Stimulated activated CD4-positive, alpha-beta T cell treated with anti-CD3 and anti-CD28 coated beads, Interleukin-1b, Interleukin-23, amount 100 ng/mL, for 24 hours (primary cell): ENCODE results near the gene CD209.
"Not testable (repeated sequence)": the region's sequence is repeated elsewhere in the genome, so short reads cannot be mapped to it uniquely, and the experiment has no call there.

Source experiments
- DNase-seq, 4 experiments: peaks; one replicate each; pipeline ENCODE4 v3.0.0-alpha.2; 2020; ENCODE audit warnings: low read depth in 4 of 4, low spot score in 1 of 4

The CD209 gene

GRCh38 chr19:7746903-7747884 is at the start of gene CD209:
TSS of gene CD209 (minus strand) at chr19:7747534. CDS start at chr19:7747511, 23 bp downstream.
- no peak for DNase-seq

DNA sequence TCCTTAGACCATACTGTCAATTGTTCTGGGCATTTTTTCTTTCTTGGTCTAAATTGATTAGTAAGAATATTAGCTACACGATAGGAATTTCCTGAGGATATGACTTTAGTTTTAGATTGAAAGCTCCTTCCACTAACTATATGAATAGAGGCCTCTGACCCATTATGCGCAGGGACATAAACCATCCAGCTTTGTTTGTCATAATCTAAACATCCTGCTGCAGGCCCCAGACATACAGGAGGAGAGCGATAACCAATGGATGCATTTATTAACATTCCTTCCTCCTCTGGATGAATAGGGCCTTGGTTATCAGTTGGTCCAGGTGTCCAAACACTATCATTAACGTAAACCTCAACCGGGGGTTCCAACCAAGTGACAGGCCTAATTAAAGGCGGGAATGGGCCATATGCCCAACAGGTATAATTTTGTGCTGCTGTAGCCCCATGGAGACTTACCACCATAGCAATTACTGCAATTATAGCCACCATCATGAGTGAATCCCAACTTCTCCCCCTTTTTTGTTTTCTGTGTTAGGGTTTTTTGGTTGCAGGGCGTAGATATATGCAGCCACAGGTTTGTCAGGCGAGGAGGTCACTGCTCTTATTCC is 48.3 kb upstream of the CD209 start:
- DNase-seq: no peak

DNA sequence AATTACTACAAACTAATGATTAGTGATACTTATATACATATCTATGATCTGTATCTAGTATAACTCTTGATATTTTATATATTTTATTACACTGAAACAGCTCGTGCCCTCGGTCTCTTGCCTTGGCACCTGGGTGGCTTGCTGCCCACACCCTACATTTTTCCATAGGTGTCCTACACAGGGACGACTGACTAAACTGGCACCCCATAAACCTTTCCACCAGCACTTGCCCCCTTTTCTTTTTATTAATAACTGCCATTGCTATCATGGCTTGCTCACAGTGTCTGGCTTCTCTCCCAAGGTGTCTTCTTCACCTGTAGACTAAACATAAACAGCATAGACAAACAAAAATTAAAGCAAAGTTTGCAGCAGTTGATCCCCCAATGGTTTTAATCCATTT is 46.2 kb upstream of the CD209 start:
- DNase-seq: no peak

DNA sequence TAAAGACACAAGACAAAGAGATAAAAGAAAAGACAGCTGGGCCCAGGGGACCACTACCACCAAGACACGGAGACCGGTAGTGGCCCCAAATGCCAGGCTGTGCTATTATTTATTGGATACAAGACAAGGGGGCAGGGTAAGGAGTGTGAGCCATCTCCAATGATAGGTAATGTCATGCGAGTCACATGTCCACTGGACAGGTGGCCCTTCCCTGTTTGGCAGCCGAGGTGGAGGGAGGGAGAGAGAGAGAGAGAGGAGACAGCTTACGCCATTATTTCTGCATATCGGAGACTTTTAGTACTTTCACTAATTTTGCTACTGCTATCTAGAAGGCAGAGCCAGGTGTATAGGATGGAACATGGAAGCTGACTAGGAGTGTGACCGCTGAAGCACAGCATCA is 45.4 kb upstream of the CD209 start:
- not testable (repeated sequence) for DNase-seq

GRCh38 chr19:7792281-7792680 is 44.9 kb upstream of the CD209 start:
- no peak for DNase-seq

DNA sequence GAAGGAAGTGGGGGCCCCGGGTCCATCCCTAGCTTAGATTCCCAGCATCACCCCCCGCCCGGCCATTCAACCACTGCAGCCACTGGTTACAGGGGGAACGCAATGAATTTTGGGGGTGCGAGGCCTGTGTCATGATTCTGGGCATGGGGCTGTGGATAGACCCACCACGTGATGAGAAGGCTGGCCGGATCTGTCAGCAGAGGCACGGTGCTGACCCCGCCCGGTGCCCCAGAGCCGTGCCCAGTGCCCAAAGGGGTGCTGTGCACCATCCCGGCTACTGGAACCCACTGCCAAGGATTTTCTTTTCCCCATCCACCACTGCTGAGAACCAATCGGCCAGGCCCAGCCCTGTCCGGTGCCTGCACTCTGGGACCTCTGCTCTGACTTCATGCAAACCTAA is 43.1 kb upstream of the CD209 start:
- no peak for DNase-seq

GRCh38 chr19:7789447-7789846 is 42.1 kb upstream of the CD209 start:
- peak in 1 of 4 experiments; percentile 12 for DNase-seq

GRCh38 chr19:7788933-7789323 is 41.6 kb upstream of the CD209 start:
- DNase-seq: no peak

DNA sequence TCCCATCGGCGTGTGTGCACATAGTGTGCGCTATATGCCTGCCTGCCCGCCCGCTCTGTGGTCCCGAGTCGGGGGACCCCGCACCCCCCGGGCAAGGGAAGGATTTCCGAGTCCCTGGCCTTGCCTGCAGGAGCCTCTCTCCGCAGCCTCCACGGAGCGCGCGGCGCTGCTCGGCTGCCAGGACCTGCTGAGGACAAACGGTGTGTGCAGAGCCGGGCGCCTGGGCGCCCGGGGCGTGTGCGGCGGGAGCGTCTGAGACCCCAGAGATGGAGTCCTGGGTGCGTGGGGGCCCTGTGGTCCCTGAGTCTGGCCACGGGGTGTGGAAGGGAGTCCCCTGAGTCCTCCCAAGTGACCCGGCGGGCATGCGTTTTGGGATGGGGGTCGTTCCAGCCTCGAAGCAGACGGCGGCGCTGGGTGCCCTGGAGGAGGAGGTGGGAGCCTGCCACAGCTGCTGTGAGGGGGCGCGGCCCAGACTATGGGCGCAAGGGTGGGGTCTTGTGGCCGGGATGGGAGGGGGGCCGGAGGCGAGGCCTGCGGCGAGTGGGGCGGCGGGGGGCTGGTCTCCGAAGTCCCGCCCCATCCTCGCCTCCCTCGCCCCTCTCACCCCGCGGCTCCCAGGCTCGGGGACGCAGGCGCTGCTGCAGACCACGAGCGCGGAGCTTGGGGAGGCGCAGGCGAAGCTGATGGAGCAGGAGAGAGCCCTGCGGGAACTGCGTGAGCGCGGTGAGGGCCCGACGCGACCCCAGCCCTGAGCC is 41.0 kb upstream of the CD209 start:
- DNase-seq: no peak

DNA sequence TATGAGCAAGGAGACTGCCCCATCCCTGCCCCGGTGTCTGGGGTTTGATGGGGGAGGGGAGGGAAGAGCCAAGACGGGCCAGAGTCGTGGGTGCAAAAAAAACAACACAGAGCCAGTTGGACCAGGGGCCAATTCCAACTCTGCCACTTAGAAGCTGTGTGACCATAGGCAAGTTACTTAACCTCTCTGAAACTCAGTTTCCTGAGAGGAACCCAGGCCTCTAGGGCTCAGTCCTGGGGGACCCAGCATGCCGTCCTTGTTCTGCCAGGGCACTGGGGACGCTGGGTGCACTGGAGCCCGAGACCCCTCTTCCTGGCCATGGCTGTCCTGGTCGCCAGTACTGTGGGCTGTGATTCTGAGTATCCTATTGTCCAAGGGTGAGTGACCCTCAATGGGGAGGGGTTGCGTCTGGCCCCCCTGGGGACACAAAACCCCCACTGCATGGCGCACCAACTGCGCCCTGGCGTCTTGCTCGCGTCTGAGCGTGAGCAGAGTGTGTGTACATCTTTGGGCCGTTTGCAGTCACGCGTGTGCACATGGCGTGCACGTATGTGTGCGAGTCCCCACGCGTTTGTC is 40.4 kb upstream of the CD209 start:
- DNase-seq: no peak

DNA sequence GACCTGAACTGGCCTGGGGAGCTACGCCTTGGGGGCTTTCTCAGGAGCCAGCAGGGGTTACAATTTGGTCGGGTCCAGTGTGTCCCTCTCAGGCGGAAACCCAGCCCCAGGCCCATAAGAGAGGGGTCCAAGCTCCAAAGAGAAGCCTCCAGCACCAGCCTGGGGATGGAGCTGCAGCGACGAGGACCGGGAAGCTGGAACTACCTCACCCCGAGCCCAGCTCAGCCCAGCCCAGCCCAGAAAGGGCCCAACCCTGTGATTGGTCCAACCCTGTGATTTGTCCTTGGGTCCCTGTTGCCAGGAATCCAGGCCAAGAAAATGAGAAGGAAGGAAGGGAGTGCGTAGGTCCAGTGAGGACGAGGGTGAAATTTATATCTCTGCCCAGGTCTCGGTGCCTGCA is 39.8 kb upstream of the CD209 start:
- no peak for DNase-seq

GRCh38 chr19:7784856-7785255 is 37.5 kb upstream of the CD209 start:
- DNase-seq: no peak

GRCh38 chr19:7783991-7784423 is 36.7 kb upstream of the CD209 start:
- no peak for DNase-seq

DNA sequence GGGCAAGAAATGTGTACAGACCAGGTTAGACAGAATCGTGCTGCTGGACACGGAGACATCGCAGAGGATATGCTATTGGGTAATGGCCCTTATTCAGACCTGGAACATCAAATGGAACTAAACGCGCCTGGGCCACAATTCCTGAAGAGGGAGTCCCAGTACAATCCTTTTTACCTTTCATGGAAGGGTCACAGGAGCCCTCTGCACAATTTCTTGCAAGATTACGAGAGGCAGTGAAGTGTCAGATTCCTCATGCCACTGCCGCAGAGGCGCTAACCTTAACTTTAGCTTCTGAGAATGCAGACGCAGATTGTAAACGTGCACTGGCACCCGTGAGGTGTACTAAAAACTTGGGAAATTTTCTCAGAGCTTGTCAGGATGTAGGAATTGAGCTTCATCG is 33.8 kb upstream of the CD209 start:
- no peak for DNase-seq

GRCh38 chr19:7779631-7780486 is 32.5 kb upstream of the CD209 start:
- no peak for DNase-seq

DNA sequence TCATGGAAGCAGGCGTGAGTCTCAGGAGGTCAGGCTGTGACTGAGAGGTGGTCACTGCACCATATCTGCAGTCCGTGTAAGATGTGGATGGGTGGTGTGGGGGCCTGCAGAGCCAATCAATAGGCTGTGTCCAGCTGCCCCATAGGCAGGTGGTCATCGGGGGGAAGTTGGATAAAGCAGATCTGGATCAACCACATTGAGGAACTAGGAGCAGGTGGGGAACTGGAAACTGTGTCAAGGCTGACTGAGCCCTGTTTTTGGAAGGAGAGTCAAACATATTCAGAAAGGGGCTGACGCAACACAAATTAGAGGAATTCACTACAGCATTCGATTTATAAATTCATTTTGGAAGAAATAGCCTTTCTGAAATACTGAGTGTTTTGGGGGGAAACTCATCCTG is 30.7 kb upstream of the CD209 start:
- no peak for DNase-seq

DNA sequence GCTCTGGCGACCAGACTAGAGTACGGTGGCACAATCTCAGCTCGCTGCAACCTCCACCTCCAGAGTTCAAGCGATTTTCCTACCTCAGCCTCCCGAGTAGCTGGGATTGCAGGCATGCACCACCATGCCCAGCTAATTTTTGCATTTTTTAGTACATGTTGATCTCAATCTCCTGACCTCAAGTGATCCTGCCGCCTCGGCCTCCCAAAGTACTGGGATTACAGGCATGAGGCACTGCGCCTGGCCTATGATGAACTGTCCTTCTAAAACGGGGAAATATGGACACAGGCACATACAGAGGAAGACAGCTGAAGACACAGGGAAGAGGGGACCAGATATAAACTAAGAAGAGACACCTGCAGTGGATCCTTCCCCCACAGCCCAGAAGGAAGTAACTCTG is 28.4 kb upstream of the CD209 start:
- no peak for DNase-seq

- no peak for DNase-seq
These were observed 26.5 kb upstream of the CD209 start for GRCh38 chr19:7773841-7774240.

DNA sequence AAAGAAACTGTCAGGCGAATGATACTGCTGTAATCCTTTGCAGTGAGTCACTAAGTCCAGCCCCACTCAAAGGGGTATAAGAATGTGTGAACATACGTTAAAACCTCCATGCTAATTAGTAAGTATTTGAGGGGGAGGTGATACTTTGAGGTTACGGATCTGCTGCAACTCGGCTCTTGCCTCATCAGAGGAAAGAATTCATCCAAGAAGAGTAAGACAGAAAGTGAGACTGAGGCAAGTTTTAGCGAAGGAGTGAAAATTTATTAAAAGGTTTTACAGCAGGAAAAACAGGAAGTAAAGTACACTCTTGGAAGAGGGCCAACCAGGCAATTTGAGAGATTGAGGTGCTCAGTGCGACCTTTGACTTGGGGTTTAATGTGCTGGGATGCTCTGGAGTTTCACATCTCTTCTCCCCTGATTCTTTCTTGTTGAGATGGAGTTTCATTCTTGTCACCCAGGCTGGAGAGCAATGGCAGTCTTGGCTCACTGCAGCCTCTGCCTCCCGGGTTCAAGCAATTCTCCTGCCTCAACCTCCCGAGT is 25.5 kb upstream of the CD209 start:
- peak in 1 of 4 experiments; percentile 38 for DNase-seq

GRCh38 chr19:7771072-7771471 is 23.7 kb upstream of the CD209 start:
- DNase-seq: no peak
